CD4-positive, alpha-beta memory T cell (primary cell): ENCODE measurements around the gene TEF. TPM values are rescaled to one million over a fixed set of nuclear protein-coding genes. Genes with fewer than 3 reads are reported as not detected.

Source experiments
- CTCF ChIA-PET: fragments of 350-600 bp; sonication (Branson Sonifier 250); formaldehyde crosslinking; loops from one replicate; lab custom pipeline; 2021; ENCODE audit warnings: inconsistent platforms; ENCODE audit not compliant: partially characterized antibody; lab: Charles Lee
- POLR2A ChIA-PET: fragments of 350-600 bp; sonication (Branson Sonifier 250); formaldehyde crosslinking; loops from one replicate; lab custom pipeline; 2021; ENCODE audit not compliant: partially characterized antibody; lab: Charles Lee
- DNase-seq, 5 donors: peaks; one replicate each; pipeline versions ENCODE4 v3.0.0 to v3.0.0-alpha.2; 2020 to 2022; ENCODE audit warnings: mixed read lengths in 1 of 5
- H3K27ac ChIP-seq: one replicate; pipeline ENCODE4 v1.7.0; 2013; ENCODE audit warnings: low read depth, low read length
- H3K27me3 ChIP-seq: 2 replicates; pipeline ENCODE4 v1.7.0; 2013; ENCODE audit warnings: mild to moderate bottlenecking, low read length, moderate library complexity; ENCODE audit not compliant: insufficient read depth
- H3K36me3 ChIP-seq: 2 replicates; pipeline ENCODE4 v1.7.0; 2013; ENCODE audit warnings: mild to moderate bottlenecking, low read length, moderate library complexity; ENCODE audit not compliant: insufficient read depth
- H3K4me1 ChIP-seq: 2 replicates; pipeline ENCODE4 v1.7.0; 2013; ENCODE audit warnings: mild to moderate bottlenecking, low read length, moderate library complexity; ENCODE audit not compliant: insufficient read depth
- H3K4me3 ChIP-seq, 2 donors: one replicate each; pipeline ENCODE4 v1.7.0; 2013; ENCODE audit warnings: low read length in 2 of 2, mild to moderate bottlenecking in 1 of 2
- H3K9me3 ChIP-seq, 2 donors: one replicate each; pipeline ENCODE4 v1.7.0; 2013; ENCODE audit warnings: low read length in 2 of 2, control low read depth in 1 of 2; ENCODE audit not compliant: control insufficient read depth in 1 of 2
- H3K27ac Mint-ChIP-seq, 7 donors: one replicate each; pipeline ENCODE4 v1.8.0; 2020 to 2021; ENCODE audit warnings: mixed read lengths in 7 of 7, mild to moderate bottlenecking in 6 of 7, inconsistent platforms in 3 of 7, moderate library complexity in 3 of 7
- H3K27me3 Mint-ChIP-seq, 2 donors: one replicate each; pipeline ENCODE4 v1.8.0; 2020 to 2021; ENCODE audit warnings: mixed read lengths in 2 of 2
- H3K36me3 Mint-ChIP-seq, 2 donors: one replicate each; pipeline ENCODE4 v1.8.0; 2020 to 2021; ENCODE audit warnings: mixed read lengths in 2 of 2, inconsistent platforms in 1 of 2, mild to moderate bottlenecking in 1 of 2
- H3K4me1 Mint-ChIP-seq, 4 donors: one replicate each; pipeline ENCODE4 v1.8.0; 2020 to 2021; ENCODE audit warnings: mixed read lengths in 4 of 4, mild to moderate bottlenecking in 1 of 4
- H3K4me3 Mint-ChIP-seq, 8 donors: one replicate each; pipeline ENCODE4 v1.8.0; 2020 to 2021; ENCODE audit warnings: mixed read lengths in 8 of 8, mild to moderate bottlenecking in 7 of 8, moderate library complexity in 6 of 8, inconsistent platforms in 3 of 8
- H3K9me3 Mint-ChIP-seq, 8 donors: one replicate each; pipeline ENCODE4 v1.8.0; 2020 to 2021; ENCODE audit warnings: mixed read lengths in 8 of 8, mild to moderate bottlenecking in 5 of 8, inconsistent platforms in 3 of 8, moderate library complexity in 1 of 8
- intact Hi-C: fragments of 100-400 bp; cut with micrococcal nuclease; formaldehyde crosslinking; loops from one replicate; pipeline ENCODE4 v1.15.1; 2023
- polyA plus RNA-seq, 2 donors: library from polyadenylated mRNA; unstranded; fragments of 300-500 nt; fragmentation: Illumina TruSeq; gene quantifications; one replicate each; pipeline ENCODE4 v1.2.3, GENCODE V29; 2021
- total RNA-seq, 2 experiments: library from RNA; stranded (reverse); gene quantifications; one replicate each; pipeline ENCODE4 v1.2.3, GENCODE V29; 2021

Gene TEF
- total and polyA plus RNA-seq, 4 experiments from 2014 or later: 4.4 to 8.8 (median 6.5) TPM

DNA sequence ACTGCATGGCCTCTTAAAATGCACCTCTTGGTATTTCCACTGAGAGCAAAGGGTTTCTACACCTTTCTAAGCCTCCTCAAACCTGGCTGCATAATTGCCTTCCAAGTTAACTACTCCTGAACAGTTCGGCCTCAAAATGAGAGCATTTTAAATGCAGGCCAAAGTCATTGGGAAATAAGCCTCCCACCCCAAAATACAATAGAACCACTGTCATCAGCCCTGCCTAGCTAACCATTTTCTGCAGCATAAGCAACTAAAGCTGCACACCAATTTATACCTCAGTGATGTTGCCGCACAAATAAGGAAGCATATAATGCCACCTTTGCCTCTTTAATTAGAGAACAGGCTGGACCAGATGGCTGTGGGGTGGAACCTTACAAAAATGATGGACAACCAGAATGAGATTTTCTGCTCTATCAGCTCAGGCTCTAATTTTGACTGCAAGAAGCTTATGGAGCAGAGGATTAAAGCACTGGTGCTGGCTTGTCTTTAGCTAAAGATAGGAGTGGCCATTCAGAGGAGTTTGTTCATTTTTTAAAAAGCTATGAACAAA lies 60.6 kb downstream of the TEF start:
- no peak for DNase-seq
- ChIA-PET POLR2A (interaction anchor here (0.7 to 1.5 kb wide), 2 partner anchors 26 to 101 kb away, joined by 3 to 6 read pairs; partner anchors contain the start of genes ACO2 and PHF5A), CTCF (no interaction called here)
- Histone ChIP-seq H3K27me3 (no peaks in the 10 kb centered on the region), H3K27ac (peak overlapping the region; percentile 13), H3K4me3 (no peak overlapping the region), H3K9me3 (no peaks in the 10 kb centered on the region), H3K36me3 (peaks cover 3% of the 10 kb centered on the region), H3K4me1 (peaks cover 21% of the 10 kb centered on the region)
- Mint-ChIP-seq H3K4me1 (peaks cover 15 to 57% (median 25%) of the 10 kb centered on the region in 4 donors), H3K4me3 (peak overlapping the region in 2 of 8 donors; percentile 40 to 82), H3K27ac (peak overlapping the region; percentile 48 to 88 (median 62)), H3K27me3 (no peaks in the 10 kb centered on the region), H3K36me3 (peaks cover 0 to 45% of the 10 kb centered on the region in 2 donors), H3K9me3 (peaks cover 0 to 6% (median 0%) of the 10 kb centered on the region in 8 donors)
- intact Hi-C loops: loop anchor here (5.0 to 10.0 kb wide), 2 partner anchors 142 to 350 kb away; partner anchors contain the start of genes EP300 and PMM1

- Mint-ChIP-seq H3K4me1 (peaks cover 17 to 59% (median 28%) of the 10 kb centered on the region in 4 donors), H3K27ac (peak overlapping the region; percentile 92 to 99 (median 96)), H3K27me3 (peaks cover 0 to 2% of the 10 kb centered on the region in 2 donors), H3K36me3 (peaks cover 0 to 44% of the 10 kb centered on the region in 2 donors), H3K9me3 (peaks cover 0 to 8% (median 0%) of the 10 kb centered on the region in 8 donors), H3K4me3 (peak overlapping the region; percentile 90 to 100 (median 94))
- peak; percentile 76 to 82 (median 78) for DNase-seq
- POLR2A ChIA-PET: interaction anchor here (0.7 to 10.7 kb wide), 14 partner anchors 8 to 635 kb away, joined by 3 to 261 read pairs (median 6); partner anchors contain the start of genes ACO2, DESI1, PHF5A and RANGAP1
- peak overlapping the region; percentile 71 to 96 for H3K4me3 ChIP-seq
- no peaks in the 10 kb centered on the region for H3K36me3 ChIP-seq
- intact Hi-C loops: loop anchor here (1.0 to 10.0 kb wide), 6 partner anchors 24 to 492 kb away; partner anchors contain the start of genes EP300, PHF5A, PMM1 and RANGAP1
- CTCF ChIA-PET: interaction anchor here (2.0 kb wide), 1 partner anchor 24 kb away, joined by 7 read pairs; the partner anchor contains the start of genes ACO2 and PHF5A
- H3K27ac ChIP-seq: peak overlapping the region; percentile 87
- H3K4me1 ChIP-seq: peaks cover 18% of the 10 kb centered on the region
- no peaks in the 10 kb centered on the region for H3K9me3 ChIP-seq
- no peaks in the 10 kb centered on the region for H3K27me3 ChIP-seq
Observed at GRCh38 chr22:41444360-41445128, 62.8 kb downstream of the TEF start.

DNA sequence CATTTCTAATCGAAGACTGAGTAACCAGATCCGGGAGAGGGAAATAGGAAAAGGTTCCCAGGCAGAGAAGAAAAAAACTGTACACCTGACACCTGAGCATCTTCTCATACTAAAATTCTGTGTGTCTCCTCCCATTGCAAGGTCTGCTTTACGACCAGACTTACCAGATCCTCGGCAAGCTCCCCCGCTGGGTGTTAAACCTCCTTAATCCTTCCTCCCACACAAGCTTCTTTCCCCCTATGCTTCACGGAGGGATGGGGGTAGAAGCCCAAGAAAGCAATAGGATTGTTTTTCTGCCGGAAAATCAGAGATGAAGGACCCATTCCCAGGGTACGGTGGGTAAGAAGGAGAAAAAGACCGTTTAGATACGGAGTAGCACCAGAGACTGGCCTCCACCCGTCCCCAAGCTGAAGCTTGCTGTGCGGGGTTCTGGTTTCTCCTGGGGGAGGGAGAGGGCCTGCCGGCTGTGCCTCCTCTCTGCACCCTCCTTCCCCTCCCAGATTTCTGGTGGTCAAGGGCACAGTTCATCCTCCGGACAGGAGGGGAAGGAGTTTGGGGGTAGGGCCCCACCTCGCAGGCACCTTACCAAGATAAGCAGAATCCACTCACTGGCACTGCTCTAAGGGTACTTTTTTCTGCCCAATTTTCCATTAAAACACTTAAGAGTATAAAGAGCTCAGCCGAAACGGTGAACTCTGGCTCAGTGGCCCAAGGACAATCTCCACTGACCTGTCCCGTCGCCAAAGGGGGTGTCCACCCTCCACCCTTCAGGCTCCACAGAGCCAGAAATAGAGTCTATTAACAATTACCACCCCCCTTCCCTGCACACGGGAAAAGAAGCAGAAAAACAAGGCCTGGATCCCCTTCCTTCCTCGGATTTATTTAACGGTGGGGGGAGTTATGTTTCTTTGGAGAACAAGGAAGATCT lies 63.7 kb downstream of the TEF start:
- intact Hi-C loops: loop anchor here (2.0 to 10.0 kb wide), 3 partner anchors 139 to 493 kb away; partner anchors contain the start of genes DESI1, PMM1, RBX1 and XRCC6
- Histone ChIP-seq H3K27me3 (no peaks in the 10 kb centered on the region), H3K36me3 (no peaks in the 10 kb centered on the region), H3K4me3 (peak overlapping the region; percentile 71 to 96), H3K4me1 (peaks cover 18% of the 10 kb centered on the region), H3K9me3 (no peaks in the 10 kb centered on the region), H3K27ac (peak overlapping the region; percentile 87)
- Mint-ChIP-seq H3K4me3 (peak overlapping the region; percentile 90 to 100 (median 94)), H3K4me1 (peaks cover 16 to 59% (median 28%) of the 10 kb centered on the region in 4 donors), H3K36me3 (peaks cover 0 to 44% of the 10 kb centered on the region in 2 donors), H3K27ac (peak overlapping the region; percentile 92 to 99 (median 96)), H3K9me3 (peaks cover 0 to 6% (median 0%) of the 10 kb centered on the region in 8 donors), H3K27me3 (peaks cover 0 to 2% of the 10 kb centered on the region in 2 donors)
- ChIA-PET POLR2A (interaction anchor here (0.7 to 10.7 kb wide), 21 partner anchors 9 to 634 kb away, joined by 3 to 261 read pairs (median 9); partner anchors contain the start of genes ACO2, DESI1, PHF5A and POLR3H), CTCF (interaction anchor here (1.1 to 2.0 kb wide), 2 partner anchors 24 to 42 kb away, joined by 7 to 9 read pairs; partner anchors contain the start of genes ACO2 and PHF5A)
- DNase-seq: peak; percentile 34 to 60 (median 46)

GRCh38 chr22:41446057-41446501 lies 64.3 kb downstream of the TEF start:
- peak in 2 of 5 donors; percentile 1 to 9 for DNase-seq

DNA sequence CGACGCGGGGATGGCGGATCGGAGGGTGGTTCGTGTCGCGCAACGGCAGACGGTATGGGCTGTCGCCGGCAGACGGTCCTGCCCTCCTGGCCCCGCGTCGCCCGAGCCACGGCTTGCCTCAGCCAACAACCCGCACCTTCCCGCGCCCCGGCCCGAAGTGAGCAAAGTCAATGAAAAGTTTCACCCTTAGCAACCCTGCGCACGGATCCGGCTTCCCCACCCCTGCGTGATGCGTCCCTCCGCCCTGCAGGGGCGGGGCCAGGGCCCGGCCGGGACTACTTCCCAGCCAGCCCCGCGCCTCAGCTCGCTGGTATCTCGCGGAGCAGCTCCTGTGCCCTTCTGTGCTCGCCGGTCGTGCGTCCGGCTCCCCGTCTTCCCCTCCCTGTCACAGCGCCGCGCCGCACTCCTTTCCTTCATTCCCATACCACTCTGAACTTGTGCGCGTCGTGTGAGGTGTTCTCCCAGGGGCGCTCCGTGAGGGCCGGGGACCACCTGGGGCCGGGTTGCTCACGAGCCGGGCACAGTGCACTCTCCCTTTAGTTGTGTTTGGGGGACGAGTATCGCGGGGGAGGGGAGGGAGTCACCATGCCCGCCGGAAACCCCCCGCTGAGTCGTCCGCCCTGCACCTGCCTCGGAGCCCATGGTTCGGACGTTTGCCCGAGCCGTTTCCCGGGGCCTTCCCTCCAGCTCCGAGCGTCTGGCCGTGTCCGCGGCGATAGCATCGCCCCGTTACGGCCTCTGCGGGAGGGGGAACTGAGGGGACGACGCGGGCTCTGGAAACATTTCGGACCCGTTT lies 65.1 kb downstream of the TEF start, which contains the start of gene TOB2:
TOB2 (minus strand) TSS at position 163 of the 796 bp plus-strand sequence. CDS start 9,456 bp downstream, outside the sequence.
- Mint-ChIP-seq H3K36me3 (peaks cover 0 to 42% of the 10 kb centered on the region in 2 donors), H3K9me3 (peaks cover 0 to 6% (median 0%) of the 10 kb centered on the region in 8 donors), H3K27ac (peak within 1 kb of the TSS; percentile 94 to 99 (median 96)), H3K27me3 (peaks cover 0 to 2% of the 10 kb centered on the region in 2 donors), H3K4me1 (peaks cover 16 to 59% (median 28%) of the 10 kb centered on the region in 4 donors), H3K4me3 (peak within 1 kb of the TSS; percentile 90 to 100 (median 96))
- POLR2A ChIA-PET: interaction anchor here (0.6 to 10.7 kb wide), 28 partner anchors 10 to 495 kb away, joined by 3 to 261 read pairs (median 6); partner anchors contain the start of genes ACO2, DESI1, EP300 and PHF5A
- intact Hi-C loops: loop anchor here (2.0 to 10.0 kb wide), 3 partner anchors 138 to 495 kb away; partner anchors contain the start of genes DESI1, PMM1, RBX1 and XRCC6
- H3K36me3 ChIP-seq: no peaks in the 10 kb centered on the region
- peaks cover 18% of the 10 kb centered on the region for H3K4me1 ChIP-seq
- CTCF ChIA-PET: interaction anchor here (1.1 to 2.0 kb wide), 2 partner anchors 22 to 220 kb away, joined by 4 to 7 read pairs; partner anchors contain the start of genes ACO2 and PHF5A
- H3K9me3 ChIP-seq: no peaks in the 10 kb centered on the region
- peak within 1 kb of the TSS; percentile 87 for H3K27ac ChIP-seq
- peak; percentile 92 to 94 (median 93) for DNase-seq
- H3K27me3 ChIP-seq: no peaks in the 10 kb centered on the region
- peak within 1 kb of the TSS; percentile 71 to 96 for H3K4me3 ChIP-seq

More at GRCh38 chr22:41446057-41446501, 64.3 kb downstream of the TEF start:
- peaks cover 0 to 6% (median 0%) of the 10 kb centered on the region in 8 donors for H3K9me3 Mint-ChIP-seq
- H3K4me1 Mint-ChIP-seq: peaks cover 16 to 59% (median 28%) of the 10 kb centered on the region in 4 donors
- intact Hi-C loops: loop anchor here (2.0 to 10.0 kb wide), 3 partner anchors 139 to 494 kb away; partner anchors contain the start of genes DESI1, PMM1, RBX1 and XRCC6
- Histone ChIP-seq H3K36me3 (no peaks in the 10 kb centered on the region), H3K4me1 (peaks cover 18% of the 10 kb centered on the region), H3K27ac (peak overlapping the region; percentile 87), H3K9me3 (no peaks in the 10 kb centered on the region), H3K27me3 (no peaks in the 10 kb centered on the region), H3K4me3 (peak overlapping the region; percentile 71 to 96)
- ChIA-PET POLR2A (interaction anchor here (0.6 to 10.7 kb wide), 30 partner anchors 10 to 633 kb away, joined by 3 to 261 read pairs (median 6); partner anchors contain the start of genes ACO2, DESI1, EP300 and PHF5A), CTCF (interaction anchor here (1.1 to 2.0 kb wide), 3 partner anchors 23 to 221 kb away, joined by 4 to 9 read pairs (median 7); partner anchors contain the start of genes ACO2 and PHF5A)
- peaks cover 0 to 2% of the 10 kb centered on the region in 2 donors for H3K27me3 Mint-ChIP-seq
- peaks cover 0 to 44% of the 10 kb centered on the region in 2 donors for H3K36me3 Mint-ChIP-seq
- H3K27ac Mint-ChIP-seq: peak overlapping the region; percentile 94 to 99 (median 96)
- H3K4me3 Mint-ChIP-seq: peak overlapping the region; percentile 90 to 100 (median 96)
